RKO (cell line): ENCODE results near the gene KCNS3.
"Not testable (repeated sequence)": the region's sequence is repeated elsewhere in the genome, so short reads cannot be mapped to it uniquely, and the experiment has no call there.

Experiments
- DNase-seq: peaks from one replicate; pipeline ENCODE4 v3.0.0-alpha.2; 2016; ENCODE audit warnings: low spot score

The KCNS3 gene

GRCh38 chr2:17943444-17943843, 65.0 kb downstream of the KCNS3 start:
- no peak for DNase-seq

GRCh38 chr2:17947113-17947512, 68.6 kb downstream of the KCNS3 start:
- DNase-seq = no peak

GRCh38 chr2:17950006-17950405, 71.5 kb downstream of the KCNS3 start:
- no peak for DNase-seq

- DNase-seq = no peak
Observed at GRCh38 chr2:17951563-17951962, 73.1 kb downstream of the KCNS3 start.

- no peak for DNase-seq
Observed at GRCh38 chr2:17958466-17959092, 80.1 kb downstream of the KCNS3 start.

- DNase-seq = no peak
Observed at GRCh38 chr2:17959356-17959755, 80.9 kb downstream of the KCNS3 start.

- no peak for DNase-seq
Observed at GRCh38 chr2:17959833-17960232, 81.4 kb downstream of the KCNS3 start.

- no peak for DNase-seq
Observed at GRCh38 chr2:17960925-17961324, 82.5 kb downstream of the KCNS3 start.

GRCh38 chr2:17961789-17962188, 83.3 kb downstream of the KCNS3 start:
- DNase-seq = no peak

- DNase-seq = no peak
Observed at GRCh38 chr2:17962876-17963275, 84.4 kb downstream of the KCNS3 start.

- not testable (repeated sequence) for DNase-seq
Observed at GRCh38 chr2:17963571-17963970, 85.1 kb downstream of the KCNS3 start.

- no peak for DNase-seq
Observed at GRCh38 chr2:17965196-17965595, 86.7 kb downstream of the KCNS3 start.

GRCh38 chr2:17966798-17967197, 88.3 kb downstream of the KCNS3 start:
- DNase-seq = no peak

- no peak for DNase-seq
Observed at GRCh38 chr2:17969661-17970060, 91.2 kb downstream of the KCNS3 start.

- DNase-seq = no peak
Observed at GRCh38 chr2:17971531-17972125, 93.2 kb downstream of the KCNS3 start.

GRCh38 chr2:17972991-17973390, 94.5 kb downstream of the KCNS3 start:
- DNase-seq = no peak

- DNase-seq = no peak
Observed at GRCh38 chr2:17975401-17975800, 96.9 kb downstream of the KCNS3 start.

GRCh38 chr2:17976871-17977746, 98.6 kb downstream of the KCNS3 start:
- no peak for DNase-seq

GRCh38 chr2:17979707-17980106, 101.2 kb downstream of the KCNS3 start:
- no peak for DNase-seq

GRCh38 chr2:17981936-17982335, 103.5 kb downstream of the KCNS3 start:
- DNase-seq = no peak
